IMR-90 (cell line): ENCODE measurements around the gene IRF5. TPM values are rescaled to one million over a fixed set of nuclear protein-coding genes. Genes with fewer than 3 reads are reported as not detected.

Experiments used
- ATAC-seq: fragments of 200-7000 bp; cut with Tn5 transposase; 2 replicates; pipeline ENCODE4 v1.9.1; 2020; ENCODE audit warnings: low read depth, mild to moderate bottlenecking, moderate library complexity
- BruUV-seq: library from RNA; stranded (reverse); fragments of 400-500 nt; replicated peaks from 2 replicates; lab custom pipeline; 2021; lab: Mats Ljungman, UMichigan
- CTCF ChIA-PET: fragments of 300-600 bp; formaldehyde crosslinking; extraction: SDS; loops from one replicate; lab custom pipeline; 2021; ENCODE audit warnings: antibody characterized with exemption; lab: Yijun Ruan, JAX
- POLR2A ChIA-PET: fragments of 300-600 bp; sonication (Branson Sonifier 250); formaldehyde crosslinking; loops from one replicate; lab custom pipeline; 2022; ENCODE audit warnings: antibody characterized with exemption; ENCODE audit not compliant: unreplicated experiment; lab: Charles Lee
- DNase-seq: peaks from one replicate; pipeline ENCODE4 v3.0.0; 2013
- H2AFZ ChIP-seq: replicated peaks from 2 replicates; pipeline ENCODE3; 2013; ENCODE audit warnings: low read length, mild to moderate bottlenecking; ENCODE audit not compliant: poor library complexity
- H2AK5ac ChIP-seq: 2 replicates; pipeline ENCODE4 v1.6.1; 2013; ENCODE audit warnings: low read depth, low read length, inconsistent platforms
- H2AK9ac ChIP-seq: replicated peaks from 2 replicates; pipeline ENCODE3; 2013; ENCODE audit warnings: mild to moderate bottlenecking, low read depth, low read length, moderate library complexity; ENCODE audit not compliant: poor library complexity
- H2BK120ac ChIP-seq: 2 replicates; pipeline ENCODE4 v1.6.1; 2013; ENCODE audit warnings: low read depth, low read length, inconsistent platforms
- H2BK15ac ChIP-seq: 3 replicates; pipeline ENCODE4 v1.6.1; 2013; ENCODE audit warnings: low read depth, low read length, inconsistent platforms
- H2BK20ac ChIP-seq: 2 replicates; pipeline ENCODE4 v1.6.1; 2013; ENCODE audit warnings: low read depth, mild to moderate bottlenecking, inconsistent platforms, low read length, moderate library complexity
- H2BK5ac ChIP-seq: 2 replicates; pipeline ENCODE4 v1.6.1; 2013; ENCODE audit warnings: mild to moderate bottlenecking, low read depth, low read length, inconsistent platforms; ENCODE audit not compliant: poor library complexity, severe bottlenecking
- H3K14ac ChIP-seq: replicated peaks from 2 replicates; pipeline ENCODE4 v1.6.1; 2013; ENCODE audit warnings: low read depth, low read length, inconsistent platforms
- H3K18ac ChIP-seq: 2 replicates; pipeline ENCODE4 v1.6.1; 2013; ENCODE audit warnings: low read depth, low read length, control low read depth
- H3K23ac ChIP-seq: 2 replicates; pipeline ENCODE4 v1.6.1; 2013; ENCODE audit warnings: low read depth, low read length, inconsistent platforms
- H3K27ac ChIP-seq: 2 replicates; pipeline ENCODE4 v1.5.1; 2013; ENCODE audit warnings: mild to moderate bottlenecking, control low read depth, low read length; ENCODE audit not compliant: insufficient read depth
- H3K27me3 ChIP-seq: 2 replicates; pipeline ENCODE4 v1.6.1; 2013; ENCODE audit warnings: low read length; ENCODE audit not compliant: control insufficient read depth, insufficient read depth
- H3K36me3 ChIP-seq: 2 replicates; pipeline ENCODE4 v1.6.1; 2013; ENCODE audit warnings: low read length, mixed read lengths; ENCODE audit not compliant: control insufficient read depth, insufficient read depth
- H3K4ac ChIP-seq: 2 replicates; pipeline ENCODE4 v1.6.1; 2013; ENCODE audit warnings: low read depth, low read length, inconsistent platforms
- H3K4me1 ChIP-seq: 2 replicates; pipeline ENCODE4 v1.6.1; 2013; ENCODE audit warnings: low read length, mixed read lengths; ENCODE audit not compliant: control insufficient read depth, insufficient read depth
- H3K4me2 ChIP-seq: 2 replicates; pipeline ENCODE4 v1.6.1; 2013; ENCODE audit warnings: low read depth, mild to moderate bottlenecking, control low read depth, low read length, moderate library complexity
- H3K4me3 ChIP-seq: 2 replicates; pipeline ENCODE4 v1.5.1; 2013; ENCODE audit warnings: low read depth, mild to moderate bottlenecking, control low read depth, low read length, moderate library complexity; ENCODE audit not compliant: insufficient read depth
- H3K56ac ChIP-seq: 2 replicates; pipeline ENCODE4 v1.6.1; 2013; ENCODE audit warnings: low read length, inconsistent platforms; ENCODE audit not compliant: insufficient read depth; ENCODE audit errors: extremely low read depth
- H3K79me1 ChIP-seq, 2 experiments: 2 replicates each; pipeline ENCODE4 v1.6.1; 2013; ENCODE audit warnings: low read length in 2 of 2, inconsistent platforms in 1 of 2, low read depth in 1 of 2
- H3K9ac ChIP-seq: 2 replicates; pipeline ENCODE4 v1.6.1; 2013; ENCODE audit warnings: low read depth, low read length, control low read depth
- H3K9me1 ChIP-seq: 2 replicates; pipeline ENCODE4 v1.6.1; 2013; ENCODE audit warnings: low read length, inconsistent platforms; ENCODE audit not compliant: insufficient read depth
- H3K9me3 ChIP-seq: 2 replicates; pipeline ENCODE4 v1.6.1; 2013; ENCODE audit warnings: low read length; ENCODE audit not compliant: control insufficient read depth, insufficient read depth
- H4K20me1 ChIP-seq: 2 replicates; pipeline ENCODE4 v1.6.1; 2013; ENCODE audit warnings: low read length, inconsistent platforms; ENCODE audit not compliant: insufficient read depth
- H4K5ac ChIP-seq: 2 replicates; pipeline ENCODE4 v1.6.1; 2013; ENCODE audit warnings: mild to moderate bottlenecking, low read depth, low read length, control low read depth
- H4K8ac ChIP-seq, 2 experiments: 2 replicates each; pipeline ENCODE4 v1.6.1; 2013; ENCODE audit warnings: low read depth in 2 of 2, low read length in 2 of 2, control low read depth in 1 of 2, inconsistent platforms in 1 of 2
- H4K91ac ChIP-seq: 2 replicates; pipeline ENCODE4 v1.6.1; 2013; ENCODE audit warnings: low read depth, low read length, inconsistent platforms; ENCODE audit not compliant: insufficient read depth
- BHLHE40 ChIP-seq: fragments of 150-350 bp; IDR thresholded peaks from 2 replicates; pipeline ENCODE4 v1.6.1; 2016; ENCODE audit warnings: mild to moderate bottlenecking, low read depth, low read length
- CHD1 ChIP-seq: IDR thresholded peaks from 2 replicates; pipeline ENCODE4 v1.6.1; 2012; ENCODE audit warnings: low read depth, low read length, improper control_type of control experiment
- ELK1 ChIP-seq: fragments of 150-350 bp; IDR thresholded peaks from 2 replicates; pipeline ENCODE4 v1.6.1; 2016; ENCODE audit warnings: low read depth, mild to moderate bottlenecking, low read length, moderate library complexity, borderline replicate concordance
- MAFK ChIP-seq: IDR thresholded peaks from 2 replicates; pipeline ENCODE4 v1.6.1; 2012; ENCODE audit warnings: low read depth, low read length, improper control_type of control experiment
- MAZ ChIP-seq: IDR thresholded peaks from 2 replicates; pipeline ENCODE4 v1.6.1; 2012; ENCODE audit warnings: low read depth, mild to moderate bottlenecking, low read length, improper control_type of control experiment, moderate library complexity, borderline replicate concordance
- MXI1 ChIP-seq: IDR thresholded peaks from 2 replicates; pipeline ENCODE4 v1.6.1; 2012; ENCODE audit warnings: low read depth, mild to moderate bottlenecking, low read length, moderate library complexity, borderline replicate concordance
- WGBS, 2 experiments: methylation state at CpG; one replicate each; pipeline versions ENCODE4 v1.1.5 to v1.1.7; 2013; ENCODE audit warnings: missing lambda C conversion rate in 2 of 2; ENCODE audit not compliant: insufficient read length in 1 of 2; ENCODE audit errors: extremely low coverage in 2 of 2; 5-methylcytosine and 5-hydroxymethylcytosine counted together
- dilution Hi-C: fragments of 300-500 bp; cut with HindIII; formaldehyde crosslinking; loops from one replicate; pipeline ENCODE4 v1.14.3; 2018; ENCODE audit warnings: low sequenced_read_pairs; ENCODE audit not compliant: unreplicated experiment
- in situ Hi-C: fragments of 300-500 bp; cut with MboI; formaldehyde crosslinking; loops from 3 replicates; pipeline ENCODE4 v1.14.3; 2019; ENCODE audit warnings: low sequenced_read_pairs, inconsistent platforms, mixed read lengths
- intact Hi-C: fragments of 100-400 bp; cut with micrococcal nuclease; formaldehyde crosslinking; loops from 2 replicates; pipeline ENCODE4 v1.10.0; 2022
- polyA plus RNA-seq, 3 experiments: library from polyadenylated mRNA; depleted of rRNA; stranded (reverse); fragments of >200 nt; gene quantifications; 2 replicates each; pipeline ENCODE4 v1.2.3, GENCODE V29; 2012; ENCODE audit warnings: low replicate concordance in 1 of 3
- total RNA-seq: library from RNA; depleted of rRNA; stranded (reverse); fragments of >200 nt; gene quantifications from 2 replicates; pipeline ENCODE4 v1.2.3, GENCODE V29; 2012

Gene IRF5
- total and polyA plus RNA-seq, 2 of the 4 experiments (the other 2 are of a cell fraction): 0.14 to 0.18 TPM

GRCh38 chr7:128888039-128888755 is 49.5 kb upstream of the IRF5 start (continued):
- no peak for TF ChIP-seq ELK1

GRCh38 chr7:128888756-128889095 is 49.0 kb upstream of the IRF5 start:
- H2BK120ac ChIP-seq: no peak overlapping the region
- no peaks in the 10 kb centered on the region for H3K4me1 ChIP-seq
- H4K91ac ChIP-seq: no peak overlapping the region
- peak overlapping the region; percentile 95 for H2BK5ac ChIP-seq
- no TSS peak for BruUV-seq
- no peak overlapping the region for H3K4me2 ChIP-seq
- DNase-seq (no peak), ATAC-seq (no peak)
- peaks cover 16% of the 10 kb centered on the region for H3K27me3 ChIP-seq
- H4K8ac ChIP-seq: no peak overlapping the region
- no peak overlapping the region for H2AK5ac ChIP-seq
- H3K23ac ChIP-seq: no peak overlapping the region
- no peak overlapping the region for H4K5ac ChIP-seq
- intact Hi-C loops (no loop called here), in situ Hi-C loops (loop anchor here (25.0 kb wide), 1 partner anchor 426 kb away; the partner anchor contains the start of gene HILPDA), dilution Hi-C loops (no loop called here)
- H3K56ac ChIP-seq: no peak overlapping the region
- no peak overlapping the region for H2BK15ac ChIP-seq
- H3K9me3 ChIP-seq: no peaks in the 10 kb centered on the region
- no peak overlapping the region for H3K14ac ChIP-seq
- H3K36me3 ChIP-seq: no peaks in the 10 kb centered on the region
- no peak overlapping the region for H3K4ac ChIP-seq
- H3K4me3 ChIP-seq: no peak overlapping the region
- no peak overlapping the region for H2AK9ac ChIP-seq
- no peaks in the 10 kb centered on the region for H3K79me1 ChIP-seq
- TF ChIP-seq MAFK (no peak), CHD1 (no peak), BHLHE40 (no peak), MAZ (no peak), MXI1 (no peak)
- CTCF ChIA-PET: no interaction called here
- no peak overlapping the region for H2AFZ ChIP-seq
- H3K18ac ChIP-seq: no peak overlapping the region
- POLR2A ChIA-PET: no interaction called here
- H3K9me1 ChIP-seq: no peaks in the 10 kb centered on the region
- peaks cover 4% of the 10 kb centered on the region; the same call in 1 of the 2 replicates for H4K20me1 ChIP-seq
- 89% methylated on average over 7 of the region's 11 CpGs; no CpG with 5 or more reads in 1 of the 2 experiments for WGBS, 2 experiments
- no peak overlapping the region for H3K9ac ChIP-seq
- no peak overlapping the region for H2BK20ac ChIP-seq
- no peak overlapping the region for H3K27ac ChIP-seq
